Liver (tissue), 9 donors: ENCODE results near the gene SLC6A18. TPM values are rescaled to one million over a fixed set of nuclear protein-coding genes. Genes with fewer than 3 reads are reported as not detected.

ENCODE experiments used
- DNase-seq: peaks from one replicate; pipeline ENCODE4 v3.0.0-alpha.2; 2017; ENCODE audit warnings: low spot score
- H3K27ac ChIP-seq, 2 donors: one replicate each; pipeline ENCODE4 v1.7.0; 2013; ENCODE audit warnings: inconsistent platforms in 2 of 2, low read length in 2 of 2, control low read depth in 1 of 2, low read depth in 1 of 2, mild to moderate bottlenecking in 1 of 2
- H3K27me3 ChIP-seq, 4 donors: one replicate each; pipeline versions ENCODE4 v1.6.1 to v1.7.0; 2013; ENCODE audit warnings: low read length in 3 of 4, inconsistent platforms in 1 of 4, mild to moderate bottlenecking in 1 of 4, moderate library complexity in 1 of 4; ENCODE audit not compliant: control insufficient read depth in 4 of 4, insufficient read depth in 4 of 4
- H3K36me3 ChIP-seq, 4 donors: one replicate each; pipeline versions ENCODE4 v1.6.1 to v1.7.0; 2013; ENCODE audit warnings: low read length in 3 of 4, mild to moderate bottlenecking in 3 of 4, low read depth in 1 of 4, moderate library complexity in 1 of 4; ENCODE audit not compliant: control insufficient read depth in 4 of 4, insufficient read depth in 3 of 4
- H3K4me1 ChIP-seq, 4 donors: one replicate each; pipeline versions ENCODE4 v1.6.1 to v1.7.0; 2013; ENCODE audit warnings: low read length in 3 of 4, mild to moderate bottlenecking in 3 of 4, moderate library complexity in 1 of 4; ENCODE audit not compliant: control insufficient read depth in 4 of 4, insufficient read depth in 4 of 4
- H3K4me3 ChIP-seq, 3 donors: one replicate each; pipeline versions ENCODE4 v1.6.1 to v1.7.0; 2013; ENCODE audit warnings: low read length in 3 of 3, control low read depth in 1 of 3, low read depth in 1 of 3, mild to moderate bottlenecking in 1 of 3
- H3K9ac ChIP-seq, 2 donors: one replicate each; pipeline ENCODE4 v1.7.0; 2013; ENCODE audit warnings: low read length in 2 of 2, mild to moderate bottlenecking in 2 of 2, moderate library complexity in 2 of 2, control low read depth in 1 of 2, low read depth in 1 of 2
- H3K9me3 ChIP-seq, 4 donors: one replicate each; pipeline versions ENCODE4 v1.6.1 to v1.7.0; 2013; ENCODE audit warnings: low read length in 3 of 4; ENCODE audit not compliant: control insufficient read depth in 4 of 4
- FOXA1 ChIP-seq: IDR thresholded peaks from 2 replicates; pipeline ENCODE4 v1.6.1; 2016; ENCODE audit warnings: antibody characterized with exemption
- FOXA2 ChIP-seq: IDR thresholded peaks from 2 replicates; pipeline ENCODE4 v1.6.1; 2016; ENCODE audit warnings: antibody characterized with exemption
- GABPA ChIP-seq, 2 donors: IDR thresholded peaks in 1 of 2; conservative IDR thresholded peaks in 1 of 2; 2 replicates each; pipeline ENCODE4 v1.6.1; 2016; ENCODE audit warnings: antibody characterized with exemption in 2 of 2, mild to moderate bottlenecking in 1 of 2, moderate library complexity in 1 of 2
- HNF4A ChIP-seq, 2 donors: conservative IDR thresholded peaks; 2 replicates each; pipeline ENCODE4 v1.6.1; 2016; ENCODE audit warnings: antibody characterized with exemption in 2 of 2, mild to moderate bottlenecking in 2 of 2
- JUND ChIP-seq, 2 donors: IDR thresholded peaks; 2 replicates each; pipeline ENCODE4 v1.6.1; 2016; ENCODE audit warnings: antibody characterized with exemption in 2 of 2
- NR2F2 ChIP-seq: IDR thresholded peaks from 2 replicates; pipeline ENCODE4 v1.6.1; 2016; ENCODE audit warnings: antibody characterized with exemption
- RXRA ChIP-seq, 2 donors: IDR thresholded peaks; 2 replicates each; pipeline ENCODE4 v1.6.1; 2017 to 2018; ENCODE audit warnings: antibody characterized with exemption in 2 of 2, mild to moderate bottlenecking in 1 of 2
- TAF1 ChIP-seq: conservative IDR thresholded peaks from 2 replicates; pipeline ENCODE4 v1.6.1; 2016; ENCODE audit warnings: antibody characterized with exemption, mild to moderate bottlenecking
- WGBS: extraction: QIAGEN DNeasy Blood & Tissue Kit; methylation state at CpG from one replicate; pipeline ENCODE4 v1.1.7; 2013; 5-methylcytosine and 5-hydroxymethylcytosine counted together
- polyA plus RNA-seq, 2 donors: library from polyadenylated mRNA; stranded (reverse) in 1 of 2; unstranded in 1 of 2; fragments of 200-250 nt in 1 of 2; fragments of >200 nt in 1 of 2; fragmentation: Nextera tagmentation in 1 of 2; extraction: Ambion mirVana in 1 of 2; gene quantifications; one replicate each; pipeline versions ENCODE4 v1.2.1 to v1.2.3, GENCODE V29; 2013 to 2015
- total RNA-seq, 2 donors: library from RNA; depleted of rRNA; stranded (reverse); fragments of >200 nt; gene quantifications; one replicate each; pipeline ENCODE4 v1.2.3, GENCODE V29; 2014
- TF ChIP-seq, protein P1 (sequence below): IDR thresholded peaks from 2 replicates; pipeline ENCODE4 v1.6.1; 2016; ENCODE audit warnings: antibody characterized with exemption
- TF ChIP-seq, protein P2 (sequence below): fragments of 150-350 bp; IDR thresholded peaks from 2 replicates; pipeline ENCODE4 v1.5.1; 2017; ENCODE audit warnings: improper control_type of control experiment, low read depth, low read length; ENCODE audit not compliant: missing input control
- TF ChIP-seq, protein P3 (sequence below): IDR thresholded peaks from 2 replicates; pipeline ENCODE4 v1.6.1; 2016; ENCODE audit warnings: antibody characterized with exemption
- donor health status: healthy.
- donor health status: healthy.
- donor health status: healthy.
- donor health status: healthy.
- donor health status: healthy.

Gene SLC6A18
- total and polyA plus RNA-seq, 4 donors, result not detected

DNA sequence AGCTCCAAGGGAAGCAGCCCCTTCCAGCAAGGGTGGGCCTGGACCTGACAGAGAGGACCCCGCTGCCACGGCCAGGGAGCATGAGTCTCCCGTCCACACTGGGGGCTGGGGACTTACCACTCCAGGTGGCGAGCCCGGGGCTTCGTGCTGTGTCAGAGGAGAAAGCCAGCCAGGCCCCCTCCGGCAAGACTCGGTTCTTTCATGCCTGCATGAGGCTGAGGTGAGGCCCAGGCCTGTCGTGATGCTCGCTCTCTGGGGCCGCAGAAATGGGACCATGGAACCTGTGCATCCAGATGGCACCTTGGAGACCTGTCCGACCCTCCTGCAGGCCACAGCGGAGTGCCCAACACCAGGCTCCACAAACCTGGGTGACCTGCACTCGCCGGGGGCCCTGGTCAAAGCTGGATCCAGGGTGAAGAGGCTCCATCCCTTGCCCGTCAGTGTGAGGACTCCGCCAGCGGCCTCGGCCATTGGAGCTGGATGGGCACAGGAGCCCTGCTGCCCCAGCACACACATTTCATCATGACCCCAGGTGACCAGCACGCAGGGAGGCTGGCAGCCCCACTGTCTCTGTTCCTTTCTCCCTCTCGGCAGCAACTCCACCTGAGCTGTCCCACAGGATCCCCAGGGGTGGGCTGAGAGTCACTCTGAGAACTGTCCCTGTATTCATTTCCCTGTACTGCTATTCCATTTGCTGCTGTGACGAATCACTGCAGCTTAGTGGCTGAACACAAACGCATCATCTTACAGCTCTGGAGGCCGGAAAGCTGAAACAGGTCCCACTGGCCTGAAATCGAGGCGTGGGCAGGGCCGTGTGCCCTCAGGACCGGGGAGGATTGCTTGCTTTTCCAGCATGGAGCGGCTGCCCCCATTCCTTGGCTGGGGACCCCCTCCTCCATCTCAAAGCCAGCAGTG is 24.4 kb downstream of the SLC6A18 start:
- TF ChIP-seq RXRA (IDR thresholded peaks at IDR 0.05), result no peak
- TF ChIP-seq TAF1, result no peak
- no peak for TF ChIP-seq NR2F2
- TF ChIP-seq FOXA1, result no peak
- TF ChIP-seq GABPA (IDR thresholded peaks at IDR 0.05 in 1 of 2, conservative IDR thresholded peaks at IDR 0.05 in 1 of 2), result no peak
- no peak for TF ChIP-seq FOXA2
- TF ChIP-seq HNF4A (conservative IDR thresholded peaks at IDR 0.05), result no peak
- TF ChIP-seq, protein P1, sequence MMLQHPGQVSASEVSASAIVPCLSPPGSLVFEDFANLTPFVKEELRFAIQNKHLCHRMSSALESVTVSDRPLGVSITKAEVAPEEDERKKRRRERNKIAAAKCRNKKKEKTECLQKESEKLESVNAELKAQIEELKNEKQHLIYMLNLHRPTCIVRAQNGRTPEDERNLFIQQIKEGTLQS, result no peak
- TF ChIP-seq, protein P2, sequence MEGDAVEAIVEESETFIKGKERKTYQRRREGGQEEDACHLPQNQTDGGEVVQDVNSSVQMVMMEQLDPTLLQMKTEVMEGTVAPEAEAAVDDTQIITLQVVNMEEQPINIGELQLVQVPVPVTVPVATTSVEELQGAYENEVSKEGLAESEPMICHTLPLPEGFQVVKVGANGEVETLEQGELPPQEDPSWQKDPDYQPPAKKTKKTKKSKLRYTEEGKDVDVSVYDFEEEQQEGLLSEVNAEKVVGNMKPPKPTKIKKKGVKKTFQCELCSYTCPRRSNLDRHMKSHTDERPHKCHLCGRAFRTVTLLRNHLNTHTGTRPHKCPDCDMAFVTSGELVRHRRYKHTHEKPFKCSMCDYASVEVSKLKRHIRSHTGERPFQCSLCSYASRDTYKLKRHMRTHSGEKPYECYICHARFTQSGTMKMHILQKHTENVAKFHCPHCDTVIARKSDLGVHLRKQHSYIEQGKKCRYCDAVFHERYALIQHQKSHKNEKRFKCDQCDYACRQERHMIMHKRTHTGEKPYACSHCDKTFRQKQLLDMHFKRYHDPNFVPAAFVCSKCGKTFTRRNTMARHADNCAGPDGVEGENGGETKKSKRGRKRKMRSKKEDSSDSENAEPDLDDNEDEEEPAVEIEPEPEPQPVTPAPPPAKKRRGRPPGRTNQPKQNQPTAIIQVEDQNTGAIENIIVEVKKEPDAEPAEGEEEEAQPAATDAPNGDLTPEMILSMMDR, result no peak
- Histone ChIP-seq H3K36me3 (no peaks in the 10 kb centered on the region), H3K4me1 (no peaks in the 10 kb centered on the region), H3K9ac (no peak overlapping the region), H3K4me3 (no peak overlapping the region), H3K9me3 (no peaks in the 10 kb centered on the region), H3K27ac (no peak overlapping the region), H3K27me3 (peaks cover 0 to 3% (median 1%) of the 10 kb centered on the region in 4 donors)
- 76% methylated on average over 29 of the region's 29 CpGs for WGBS
- DNase-seq, result no peak

DNA sequence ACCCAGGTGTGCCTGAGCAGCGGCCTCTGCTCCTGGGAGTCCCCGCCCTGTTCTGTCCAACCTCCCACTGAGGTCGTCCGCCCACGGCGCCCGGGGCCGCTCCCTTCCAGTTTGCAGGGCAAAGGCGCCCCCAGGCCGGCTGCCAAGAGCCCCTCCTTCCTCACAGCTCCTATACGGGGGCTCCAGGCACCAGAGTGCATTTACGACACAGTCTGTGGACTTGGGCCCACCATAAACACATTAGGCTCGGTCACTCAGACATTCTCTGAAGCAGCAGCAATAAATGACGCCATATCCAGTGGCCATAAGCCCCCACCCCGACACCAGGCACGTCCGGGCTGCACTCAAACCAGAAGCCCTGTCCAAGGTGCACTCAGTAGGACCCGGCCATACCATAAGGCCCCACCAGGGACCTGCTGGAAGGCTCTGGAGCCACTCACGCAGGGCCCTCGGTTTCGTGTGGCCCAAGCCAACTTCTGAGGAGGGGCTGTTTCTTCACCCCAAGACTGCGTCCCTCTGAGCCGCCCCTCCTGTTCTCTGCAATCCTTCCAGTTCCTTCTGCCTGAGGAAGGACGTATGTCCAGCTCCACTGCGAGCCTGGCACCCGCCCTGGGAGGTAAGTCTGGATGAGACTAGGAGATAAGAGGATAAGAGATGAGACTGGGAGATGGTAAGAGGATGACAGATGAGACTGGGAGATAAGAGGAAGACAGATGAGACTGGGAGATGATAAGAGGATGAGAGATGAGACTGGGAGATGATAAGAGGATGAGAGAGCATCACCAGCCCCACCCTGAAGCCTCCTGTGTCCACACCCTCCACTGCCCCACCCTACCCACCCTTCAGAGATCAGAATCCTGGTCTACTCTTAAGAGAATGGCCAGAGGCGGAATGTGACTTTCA is 26.7 kb downstream of the SLC6A18 start:
- H3K9ac ChIP-seq, result no peak overlapping the region
- H3K4me1 ChIP-seq, result no peaks in the 10 kb centered on the region
- no peaks in the 10 kb centered on the region for H3K36me3 ChIP-seq
- no peak for DNase-seq
- H3K4me3 ChIP-seq, result no peak overlapping the region
- no peak overlapping the region for H3K27ac ChIP-seq
- H3K9me3 ChIP-seq, result no peaks in the 10 kb centered on the region
- WGBS, result 58% methylated on average over 27 of the region's 27 CpGs
- TF ChIP-seq JUND (IDR thresholded peaks at IDR 0.05), result no peak
- no peak for TF ChIP-seq FOXA1
- no peak for TF ChIP-seq TAF1
- TF ChIP-seq, protein P3, sequence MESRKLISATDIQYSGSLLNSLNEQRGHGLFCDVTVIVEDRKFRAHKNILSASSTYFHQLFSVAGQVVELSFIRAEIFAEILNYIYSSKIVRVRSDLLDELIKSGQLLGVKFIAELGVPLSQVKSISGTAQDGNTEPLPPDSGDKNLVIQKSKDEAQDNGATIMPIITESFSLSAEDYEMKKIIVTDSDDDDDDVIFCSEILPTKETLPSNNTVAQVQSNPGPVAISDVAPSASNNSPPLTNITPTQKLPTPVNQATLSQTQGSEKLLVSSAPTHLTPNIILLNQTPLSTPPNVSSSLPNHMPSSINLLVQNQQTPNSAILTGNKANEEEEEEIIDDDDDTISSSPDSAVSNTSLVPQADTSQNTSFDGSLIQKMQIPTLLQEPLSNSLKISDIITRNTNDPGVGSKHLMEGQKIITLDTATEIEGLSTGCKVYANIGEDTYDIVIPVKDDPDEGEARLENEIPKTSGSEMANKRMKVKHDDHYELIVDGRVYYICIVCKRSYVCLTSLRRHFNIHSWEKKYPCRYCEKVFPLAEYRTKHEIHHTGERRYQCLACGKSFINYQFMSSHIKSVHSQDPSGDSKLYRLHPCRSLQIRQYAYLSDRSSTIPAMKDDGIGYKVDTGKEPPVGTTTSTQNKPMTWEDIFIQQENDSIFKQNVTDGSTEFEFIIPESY, result no peak
- peaks cover 0 to 3% (median 0%) of the 10 kb centered on the region in 4 donors for H3K27me3 ChIP-seq
